ENCODE data around the gene SLC16A2.

SLC16A2 gene

DNA sequence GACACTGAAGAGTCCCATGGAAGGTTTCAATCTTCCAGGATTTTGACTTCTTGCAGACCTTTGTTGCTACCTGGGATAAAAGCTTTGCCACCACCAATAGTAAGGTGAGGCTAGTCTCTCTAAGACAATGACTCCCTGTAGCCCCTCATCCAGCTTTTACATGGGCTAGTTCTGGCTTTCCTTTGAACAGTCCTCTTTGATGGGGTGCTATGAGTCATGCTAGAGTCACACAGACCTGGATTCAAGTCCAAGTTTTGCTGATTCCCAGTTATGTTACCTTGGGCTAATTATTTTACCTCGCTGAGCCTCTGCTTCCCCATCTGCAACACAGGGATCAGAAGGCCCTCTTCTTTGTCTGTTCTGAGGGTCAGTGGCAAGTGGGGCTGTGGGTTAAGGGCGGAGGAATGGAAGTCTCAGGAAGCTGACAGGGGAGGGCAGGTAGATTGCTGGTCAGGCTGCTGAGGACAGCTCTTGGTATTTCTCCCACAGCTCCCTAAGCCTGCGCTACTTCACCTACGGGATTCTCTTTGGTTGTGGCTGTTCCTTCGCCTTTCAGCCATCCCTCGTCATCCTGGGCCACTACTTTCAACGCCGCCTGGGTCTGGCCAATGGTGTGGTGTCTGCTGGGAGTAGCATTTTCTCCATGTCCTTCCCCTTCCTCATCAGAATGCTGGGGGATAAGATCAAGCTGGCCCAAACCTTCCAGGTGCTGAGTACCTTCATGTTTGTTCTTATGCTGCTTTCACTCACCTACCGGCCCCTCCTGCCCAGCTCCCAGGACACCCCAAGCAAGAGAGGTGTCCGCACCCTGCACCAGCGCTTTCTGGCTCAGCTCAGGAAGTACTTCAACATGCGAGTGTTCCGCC is 102.8 kb downstream of the SLC16A2 start:
- TF ChIP-seq, protein P1, sequence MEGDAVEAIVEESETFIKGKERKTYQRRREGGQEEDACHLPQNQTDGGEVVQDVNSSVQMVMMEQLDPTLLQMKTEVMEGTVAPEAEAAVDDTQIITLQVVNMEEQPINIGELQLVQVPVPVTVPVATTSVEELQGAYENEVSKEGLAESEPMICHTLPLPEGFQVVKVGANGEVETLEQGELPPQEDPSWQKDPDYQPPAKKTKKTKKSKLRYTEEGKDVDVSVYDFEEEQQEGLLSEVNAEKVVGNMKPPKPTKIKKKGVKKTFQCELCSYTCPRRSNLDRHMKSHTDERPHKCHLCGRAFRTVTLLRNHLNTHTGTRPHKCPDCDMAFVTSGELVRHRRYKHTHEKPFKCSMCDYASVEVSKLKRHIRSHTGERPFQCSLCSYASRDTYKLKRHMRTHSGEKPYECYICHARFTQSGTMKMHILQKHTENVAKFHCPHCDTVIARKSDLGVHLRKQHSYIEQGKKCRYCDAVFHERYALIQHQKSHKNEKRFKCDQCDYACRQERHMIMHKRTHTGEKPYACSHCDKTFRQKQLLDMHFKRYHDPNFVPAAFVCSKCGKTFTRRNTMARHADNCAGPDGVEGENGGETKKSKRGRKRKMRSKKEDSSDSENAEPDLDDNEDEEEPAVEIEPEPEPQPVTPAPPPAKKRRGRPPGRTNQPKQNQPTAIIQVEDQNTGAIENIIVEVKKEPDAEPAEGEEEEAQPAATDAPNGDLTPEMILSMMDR (IDR thresholded peaks at IDR 0.05; ENCODE audit: borderline replicate concordance, insufficient read depth, low read depth, low read length) = no peak
- no peak overlapping the region for H3K4me3 ChIP-seq (ENCODE audit: low read depth, low read length)

DNA sequence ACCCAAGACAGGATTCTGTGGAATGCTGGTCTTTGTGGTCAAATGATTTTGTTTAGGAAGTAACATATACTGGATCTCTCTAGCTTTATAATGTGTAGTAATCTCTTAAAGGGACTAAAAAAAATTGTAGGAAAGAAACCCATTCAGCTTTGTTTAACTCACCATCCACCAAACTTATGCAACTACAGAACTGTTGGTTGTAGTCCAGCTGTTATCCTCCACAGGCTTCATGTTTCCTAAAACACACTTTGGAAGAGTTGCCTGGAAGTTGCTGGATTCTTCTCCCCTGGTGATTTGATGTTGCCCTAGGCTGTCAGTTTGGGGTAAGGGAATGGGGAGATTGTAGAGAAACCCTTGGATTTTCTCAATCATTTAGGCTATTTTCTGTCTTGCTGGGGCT is 103.8 kb downstream of the SLC16A2 start:
- TF ChIP-seq, protein P1 (IDR thresholded peaks at IDR 0.05; ENCODE audit: borderline replicate concordance, insufficient read depth, low read depth, low read length) = no peak
- H3K4me3 ChIP-seq (ENCODE audit: low read depth, low read length) = no peak overlapping the region

DNA sequence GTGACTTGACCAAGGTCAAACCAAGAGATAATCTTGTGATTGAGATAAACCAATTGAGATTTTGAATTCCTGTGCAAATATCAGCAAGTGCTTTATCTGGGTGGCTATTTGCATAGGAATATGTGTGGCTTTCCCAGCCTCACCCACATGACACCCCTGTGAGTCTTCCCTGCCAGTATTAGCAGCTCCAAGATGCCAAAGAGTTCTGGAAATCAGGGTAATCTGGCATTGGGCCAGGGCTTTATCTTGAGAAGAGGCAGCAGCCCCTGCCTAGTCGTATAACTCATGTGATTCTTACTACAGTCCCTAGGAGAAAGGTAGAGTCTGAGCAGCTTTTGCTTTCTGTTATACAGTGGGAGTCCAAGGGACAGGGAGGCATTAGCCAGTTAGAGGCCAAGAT is 105.5 kb downstream of the SLC16A2 start:
- no peak overlapping the region for H3K4me3 ChIP-seq (ENCODE audit: low read depth, low read length)
- TF ChIP-seq, protein P1 (IDR thresholded peaks at IDR 0.05; ENCODE audit: borderline replicate concordance, insufficient read depth, low read depth, low read length) = no peak

DNA sequence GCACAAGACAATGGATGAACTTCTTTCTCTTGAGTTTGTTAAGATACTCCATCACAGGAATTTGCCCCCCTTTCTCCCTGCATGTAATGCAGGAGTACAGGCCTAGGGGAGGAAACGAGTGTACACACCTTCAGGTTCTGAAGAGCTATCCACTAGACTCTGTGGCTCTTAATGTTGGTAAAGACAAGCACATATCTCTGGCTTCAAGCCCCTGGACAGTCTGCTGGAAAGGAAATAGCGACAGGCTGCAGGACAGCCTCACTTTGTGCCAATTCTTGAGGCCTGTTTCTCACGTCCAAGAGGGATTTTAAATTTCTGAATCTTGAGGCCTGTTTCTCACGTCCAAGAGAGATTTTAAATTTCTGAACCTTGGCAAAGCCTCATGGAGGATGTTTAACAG is 106.1 kb downstream of the SLC16A2 start:
- H3K4me3 ChIP-seq (ENCODE audit: low read depth, low read length) = no peak overlapping the region
- TF ChIP-seq, protein P1 (IDR thresholded peaks at IDR 0.05; ENCODE audit: borderline replicate concordance, insufficient read depth, low read depth, low read length) = no peak

GRCh38 chrX:74529311-74529710 is 108.0 kb downstream of the SLC16A2 start:
- TF ChIP-seq, protein P1 (IDR thresholded peaks at IDR 0.05; ENCODE audit: borderline replicate concordance, insufficient read depth, low read depth, low read length) = no peak
- H3K4me3 ChIP-seq (ENCODE audit: low read depth, low read length) = no peak overlapping the region

DNA sequence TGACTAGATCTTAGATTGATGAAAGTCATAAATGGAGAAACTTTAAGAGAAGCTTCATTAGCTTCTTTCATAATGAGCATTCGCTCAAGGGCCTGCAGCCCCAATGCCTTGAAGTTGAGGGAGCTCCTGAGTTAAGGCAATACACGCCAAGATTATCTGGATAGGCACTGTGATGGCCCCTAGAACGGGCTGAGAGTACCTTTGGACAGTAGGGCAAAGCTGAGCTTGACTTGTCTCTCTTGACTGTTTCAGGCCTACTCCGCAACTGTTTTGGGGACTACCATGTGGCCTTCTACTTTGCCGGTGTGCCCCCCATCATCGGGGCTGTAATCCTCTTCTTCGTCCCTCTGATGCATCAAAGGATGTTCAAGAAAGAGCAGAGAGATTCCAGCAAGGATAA is 109.8 kb downstream of the SLC16A2 start:
- TF ChIP-seq, protein P1 (IDR thresholded peaks at IDR 0.05; ENCODE audit: borderline replicate concordance, insufficient read depth, low read depth, low read length) = no peak

GRCh38 chrX:74534569-74535038 is 113.3 kb downstream of the SLC16A2 start:
- TF ChIP-seq, protein P1 (IDR thresholded peaks at IDR 0.05; ENCODE audit: borderline replicate concordance, insufficient read depth, low read depth, low read length) = no peak
- no peak overlapping the region for H3K4me3 ChIP-seq (ENCODE audit: low read depth, low read length)

More for the DNA sequence above, 109.8 kb downstream of the SLC16A2 start:
- no peak overlapping the region for H3K4me3 ChIP-seq (ENCODE audit: low read depth, low read length)
